ENCODE results near the gene NRBP1.

Gene NRBP1
- total RNA-seq: 125 to 245 (median 152) reads per million in 9 experiments

- no peaks in the 10 kb centered on the region for H3K27me3 Mint-ChIP-seq
Measured at GRCh38 chr2:27428213-27428977, at the start of gene NRBP1. Gene NRBP1 (plus strand): TSS chr2:27428631. CDS start chr2:27433274, 4,643 bp downstream.

GRCh38 chr2:27378809-27379290 is 49.6 kb upstream of the NRBP1 start:
- Mint-ChIP-seq H3K4me3 (peak overlapping the region in 1 of 2 donors; percentile 86), H3K4me1 (ENCODE audit: low read depth in 2 of 2) (peaks cover 21 to 27% of the 10 kb centered on the region in 2 donors), H3K36me3 (ENCODE audit: insufficient read depth) (peaks cover 79% of the 10 kb centered on the region), H3K27me3 (no peaks in the 10 kb centered on the region), H3K27ac (peak overlapping the region; percentile 93 to 95), H3K9me3 (no peaks in the 10 kb centered on the region)
- DNase-seq (no peak), ATAC-seq (replicated peaks) (no peak)

More at GRCh38 chr2:27428213-27428977, at the start of gene NRBP1:
- Mint-ChIP-seq H3K36me3 (ENCODE audit: insufficient read depth) (peaks cover 30% of the 10 kb centered on the region), H3K9me3 (no peaks in the 10 kb centered on the region), H3K4me1 (ENCODE audit: low read depth in 2 of 2) (peaks cover 32 to 34% of the 10 kb centered on the region in 2 donors), H3K4me3 (peak within 1 kb of the TSS; percentile 93 to 95), H3K27ac (peak within 1 kb of the TSS; percentile 94 to 95)
- peak; percentile 82 to 87 (median 86) for DNase-seq
- peak; percentile 89 for ATAC-seq (replicated peaks)

- Mint-ChIP-seq H3K36me3 (ENCODE audit: insufficient read depth) (peaks cover 77% of the 10 kb centered on the region), H3K9me3 (no peaks in the 10 kb centered on the region), H3K27me3 (no peaks in the 10 kb centered on the region), H3K4me1 (ENCODE audit: low read depth in 2 of 2) (peaks cover 21 to 27% of the 10 kb centered on the region in 2 donors), H3K4me3 (peak overlapping the region; percentile 86 to 90), H3K27ac (peak overlapping the region; percentile 93 to 95)
- ATAC-seq (replicated peaks): no peak
- no peak for DNase-seq
Measured at GRCh38 chr2:27379383-27379835, 49.0 kb upstream of the NRBP1 start.

- peaks cover 74% of the 10 kb centered on the region for H3K36me3 Mint-ChIP-seq (ENCODE audit: insufficient read depth)
- no peaks in the 10 kb centered on the region for H3K27me3 Mint-ChIP-seq
- no peaks in the 10 kb centered on the region for H3K9me3 Mint-ChIP-seq
- peaks cover 21 to 24% of the 10 kb centered on the region in 2 donors for H3K4me1 Mint-ChIP-seq (ENCODE audit: low read depth in 2 of 2)
- H3K4me3 Mint-ChIP-seq: peak overlapping the region; percentile 86 to 90
- ATAC-seq (replicated peaks) (peak; percentile 45), DNase-seq (peak; percentile 22 to 40 (median 39))
- peak overlapping the region; percentile 93 to 95 for H3K27ac Mint-ChIP-seq
Measured at GRCh38 chr2:27379836-27380625, 48.4 kb upstream of the NRBP1 start.

GRCh38 chr2:27380626-27381545 is 47.5 kb upstream of the NRBP1 start, which contains the start of gene ZNF513:
Gene ZNF513 (minus strand): TSS chr2:27380734. CDS start chr2:27380526, 208 bp downstream.
- H3K27me3 Mint-ChIP-seq: no peaks in the 10 kb centered on the region
- DNase-seq (peak; percentile 72 to 80 (median 79)), ATAC-seq (replicated peaks) (peak; percentile 96)
- H3K27ac Mint-ChIP-seq: peak within 1 kb of the TSS; percentile 93 to 95
- peaks cover 73% of the 10 kb centered on the region for H3K36me3 Mint-ChIP-seq (ENCODE audit: insufficient read depth)
- peak within 1 kb of the TSS; percentile 86 to 90 for H3K4me3 Mint-ChIP-seq
- H3K9me3 Mint-ChIP-seq: no peaks in the 10 kb centered on the region
- peaks cover 21 to 24% of the 10 kb centered on the region in 2 donors for H3K4me1 Mint-ChIP-seq (ENCODE audit: low read depth in 2 of 2)

- ATAC-seq (replicated peaks) (no peak), DNase-seq (no peak)
- Mint-ChIP-seq H3K36me3 (ENCODE audit: insufficient read depth) (peaks cover 67% of the 10 kb centered on the region), H3K27ac (peak overlapping the region; percentile 93 to 95), H3K4me3 (peak overlapping the region; percentile 86 to 90), H3K27me3 (no peaks in the 10 kb centered on the region), H3K9me3 (no peaks in the 10 kb centered on the region), H3K4me1 (ENCODE audit: low read depth in 2 of 2) (peaks cover 21 to 24% of the 10 kb centered on the region in 2 donors)
Measured at GRCh38 chr2:27381577-27382181, 46.8 kb upstream of the NRBP1 start.

- Mint-ChIP-seq H3K4me3 (peak overlapping the region; percentile 72 to 77), H3K9me3 (no peaks in the 10 kb centered on the region), H3K27ac (peak overlapping the region; percentile 95 to 98), H3K4me1 (ENCODE audit: low read depth in 2 of 2) (peaks cover 21 to 33% of the 10 kb centered on the region in 2 donors), H3K36me3 (ENCODE audit: insufficient read depth) (peaks cover 40% of the 10 kb centered on the region), H3K27me3 (no peaks in the 10 kb centered on the region)
- DNase-seq (peak in 1 of 3 experiments; percentile 41), ATAC-seq (replicated peaks) (peak; percentile 78)
Measured at GRCh38 chr2:27390822-27391679, 37.4 kb upstream of the NRBP1 start.

GRCh38 chr2:27393225-27393624 is 35.2 kb upstream of the NRBP1 start:
- Mint-ChIP-seq H3K27ac (peak overlapping the region in 1 of 2 donors; percentile 98), H3K9me3 (no peaks in the 10 kb centered on the region)

GRCh38 chr2:27398962-27399361 is 29.5 kb upstream of the NRBP1 start:
- H3K4me1 Mint-ChIP-seq (ENCODE audit: low read depth in 2 of 2): peaks cover 21 to 46% of the 10 kb centered on the region in 2 donors
- H3K27ac Mint-ChIP-seq: peak overlapping the region in 1 of 2 donors; percentile 82
- ATAC-seq (replicated peaks): no peak

More at GRCh38 chr2:27393225-27393624, 35.2 kb upstream of the NRBP1 start:
- H3K36me3 Mint-ChIP-seq (ENCODE audit: insufficient read depth): peaks cover 34% of the 10 kb centered on the region
- H3K27me3 Mint-ChIP-seq: no peaks in the 10 kb centered on the region
- H3K4me3 Mint-ChIP-seq: no peak overlapping the region
- DNase-seq (no peak), ATAC-seq (replicated peaks) (no peak)
- peaks cover 24 to 37% of the 10 kb centered on the region in 2 donors for H3K4me1 Mint-ChIP-seq (ENCODE audit: low read depth in 2 of 2)

GRCh38 chr2:27400348-27401135 is 27.9 kb upstream of the NRBP1 start:
- Mint-ChIP-seq H3K4me1 (ENCODE audit: low read depth in 2 of 2) (peaks cover 20 to 43% of the 10 kb centered on the region in 2 donors), H3K27ac (peak overlapping the region; percentile 59 to 68), H3K9me3 (no peaks in the 10 kb centered on the region), H3K4me3 (no peak overlapping the region), H3K27me3 (no peaks in the 10 kb centered on the region), H3K36me3 (ENCODE audit: insufficient read depth) (peaks cover 33% of the 10 kb centered on the region)
- DNase-seq (no peak), ATAC-seq (replicated peaks) (no peak)

More at GRCh38 chr2:27398962-27399361, 29.5 kb upstream of the NRBP1 start:
- Mint-ChIP-seq H3K36me3 (ENCODE audit: insufficient read depth) (peaks cover 22% of the 10 kb centered on the region), H3K27me3 (no peaks in the 10 kb centered on the region), H3K4me3 (peak overlapping the region in 1 of 2 donors; percentile 3), H3K9me3 (no peaks in the 10 kb centered on the region)
- no peak for DNase-seq
